KMS-11 (cell line): ENCODE measurements around the gene RERE.

Experiments used
- H2AFZ ChIP-seq: fragments of 200-600 bp; sonication (generic); 2 replicates; pipeline ENCODE4 v1.6.1; 2016; ENCODE audit warnings: antibody characterized with exemption, mixed run types, low read depth
- H3K27ac ChIP-seq: fragments of 200-600 bp; sonication (generic); 2 replicates; pipeline ENCODE4 v1.6.1; 2016; ENCODE audit warnings: mild to moderate bottlenecking, mixed run types
- H3K27me3 ChIP-seq: fragments of 200-600 bp; sonication (generic); 2 replicates; pipeline ENCODE4 v1.6.1; 2017; ENCODE audit warnings: mild to moderate bottlenecking, low read depth, mixed run types, moderate library complexity; ENCODE audit not compliant: insufficient read depth
- H3K36me3 ChIP-seq: fragments of 200-600 bp; sonication (generic); 2 replicates; pipeline ENCODE4 v1.6.1; 2017; ENCODE audit warnings: mild to moderate bottlenecking, mixed run types; ENCODE audit not compliant: insufficient read depth
- H3K4me1 ChIP-seq: fragments of 200-600 bp; sonication (generic); 2 replicates; pipeline ENCODE4 v1.6.1; 2016; ENCODE audit warnings: mild to moderate bottlenecking, low read depth, mixed run types; ENCODE audit not compliant: poor library complexity, severe bottlenecking
- H3K4me2 ChIP-seq: fragments of 200-600 bp; sonication (generic); 2 replicates; pipeline ENCODE4 v1.7.0; 2016; ENCODE audit warnings: mild to moderate bottlenecking, mixed run types
- H3K4me3 ChIP-seq: fragments of 200-600 bp; sonication (generic); IDR thresholded peaks from 2 replicates; pipeline ENCODE4 v1.6.1; 2017; ENCODE audit warnings: low read depth, low read length, mixed read lengths; ENCODE audit not compliant: insufficient read depth
- H3K79me2 ChIP-seq: fragments of 200-600 bp; sonication (generic); 2 replicates; pipeline ENCODE4 v1.6.1; 2016; ENCODE audit warnings: low read depth, mixed run types; ENCODE audit not compliant: insufficient read depth
- H3K9ac ChIP-seq: fragments of 200-600 bp; sonication (generic); 2 replicates; pipeline ENCODE4 v1.6.1; 2016; ENCODE audit warnings: mild to moderate bottlenecking, mixed run types
- H4K20me1 ChIP-seq: fragments of 200-600 bp; sonication (generic); 2 replicates; pipeline ENCODE4 v1.6.1; 2016; ENCODE audit warnings: mild to moderate bottlenecking, mixed run types; ENCODE audit not compliant: insufficient read depth
- CTCF ChIP-seq: fragments of 200-600 bp; sonication (generic); conservative IDR thresholded peaks from 2 replicates; pipeline ENCODE4 v1.6.1; 2017; ENCODE audit warnings: low read depth, mild to moderate bottlenecking, antibody characterized with exemption, low read length, moderate library complexity, mixed read lengths

RERE gene

DNA sequence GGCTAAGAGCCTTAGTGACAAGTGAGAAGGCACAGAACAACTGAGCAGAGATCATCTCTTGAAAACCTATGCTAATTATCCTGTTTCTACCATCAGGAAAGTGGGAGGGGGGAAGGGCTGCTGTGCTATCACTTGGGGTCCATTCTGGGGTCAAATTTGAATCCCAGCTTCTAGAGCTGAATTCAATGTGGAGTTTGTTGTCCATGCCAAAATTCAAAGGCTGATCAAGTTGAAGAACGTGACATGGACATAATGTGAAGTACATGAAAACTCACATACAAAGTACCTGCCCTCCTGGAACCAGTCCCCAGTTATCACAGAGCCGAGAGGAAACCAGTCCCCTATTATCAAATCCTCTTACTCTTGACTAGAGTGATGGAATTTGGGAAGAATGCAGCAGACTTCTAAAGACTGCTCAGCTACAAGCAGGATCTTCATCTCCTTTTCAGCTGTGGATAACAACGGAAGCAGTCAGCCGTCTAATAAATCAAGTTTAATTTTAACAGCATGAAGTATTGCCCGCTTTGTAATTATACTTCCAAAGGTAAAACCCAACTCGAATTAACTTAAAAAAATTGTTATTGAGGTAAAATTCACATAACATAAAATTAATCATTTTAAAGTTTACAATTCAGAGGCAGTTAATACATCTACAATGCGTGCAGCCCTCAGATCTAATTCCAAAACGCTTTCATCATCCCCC is 421.2 kb downstream of the RERE start:
- no peak for TF ChIP-seq CTCF
- no peak overlapping the region for H2AFZ ChIP-seq
- no peak overlapping the region for H3K27ac ChIP-seq
- no peak overlapping the region for H3K9ac ChIP-seq
- no peaks in the 10 kb centered on the region for H3K79me2 ChIP-seq
- no peak overlapping the region for H3K4me3 ChIP-seq
- H3K4me2 ChIP-seq = peak overlapping the region; percentile 61
- H3K27me3 ChIP-seq = no peaks in the 10 kb centered on the region
- peaks cover 25% of the 10 kb centered on the region for H3K4me1 ChIP-seq
- no peaks in the 10 kb centered on the region for H3K36me3 ChIP-seq
- no peaks in the 10 kb centered on the region for H4K20me1 ChIP-seq

- H3K9ac ChIP-seq = no peak overlapping the region; the same call in 1 of the 2 replicates
- no peak overlapping the region for H3K27ac ChIP-seq
- H3K4me1 ChIP-seq = peaks cover 25% of the 10 kb centered on the region
- no peak overlapping the region for H3K4me3 ChIP-seq
- no peaks in the 10 kb centered on the region for H3K36me3 ChIP-seq
- H2AFZ ChIP-seq = no peak overlapping the region
- H3K27me3 ChIP-seq = no peaks in the 10 kb centered on the region
- no peaks in the 10 kb centered on the region for H4K20me1 ChIP-seq
- H3K79me2 ChIP-seq = no peaks in the 10 kb centered on the region
- no peak for TF ChIP-seq CTCF
- H3K4me2 ChIP-seq = peak overlapping the region; percentile 61
Observed at GRCh38 chr1:8395433-8395866, 422.0 kb downstream of the RERE start.

DNA sequence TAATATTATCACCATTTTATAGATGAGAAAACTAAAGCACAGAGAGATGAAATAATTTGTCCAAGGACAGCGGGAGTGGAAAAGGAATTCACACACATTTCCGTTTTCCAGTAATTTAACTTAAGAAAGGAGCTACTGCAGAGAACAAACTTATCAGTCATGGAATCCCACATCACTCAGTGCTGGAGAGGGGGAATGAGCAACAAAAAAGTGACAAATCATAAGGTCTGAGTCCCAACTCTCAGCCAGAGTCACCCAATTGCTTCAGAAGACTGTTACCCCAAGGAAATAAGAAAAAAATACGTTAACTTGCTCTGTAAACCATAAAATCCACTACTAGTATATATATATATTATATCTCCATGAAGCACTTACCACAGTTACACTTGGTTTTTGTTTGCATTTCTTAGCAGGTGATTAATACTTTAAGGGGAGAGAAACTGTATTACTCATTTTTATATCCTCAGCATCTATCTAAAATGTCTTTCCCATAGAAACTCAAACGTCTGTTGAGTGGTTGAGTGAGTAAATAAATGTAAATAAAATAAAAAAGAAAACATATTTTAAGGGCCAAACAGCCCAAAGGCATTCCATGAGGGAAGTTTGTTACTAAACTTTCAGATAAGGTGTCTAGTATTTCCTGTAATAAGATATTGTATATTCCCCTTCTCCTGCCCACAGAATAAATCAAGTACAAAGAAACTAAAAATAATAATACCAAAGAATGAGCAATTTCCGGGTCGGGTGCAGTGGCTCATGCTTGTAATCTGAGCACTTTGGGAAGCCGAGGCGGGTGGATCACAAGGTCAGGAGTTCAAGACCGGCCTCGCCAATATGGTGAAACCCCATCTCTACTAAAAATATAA is 422.8 kb downstream of the RERE start:
- TF ChIP-seq CTCF = no peak
- no peaks in the 10 kb centered on the region for H3K79me2 ChIP-seq

DNA sequence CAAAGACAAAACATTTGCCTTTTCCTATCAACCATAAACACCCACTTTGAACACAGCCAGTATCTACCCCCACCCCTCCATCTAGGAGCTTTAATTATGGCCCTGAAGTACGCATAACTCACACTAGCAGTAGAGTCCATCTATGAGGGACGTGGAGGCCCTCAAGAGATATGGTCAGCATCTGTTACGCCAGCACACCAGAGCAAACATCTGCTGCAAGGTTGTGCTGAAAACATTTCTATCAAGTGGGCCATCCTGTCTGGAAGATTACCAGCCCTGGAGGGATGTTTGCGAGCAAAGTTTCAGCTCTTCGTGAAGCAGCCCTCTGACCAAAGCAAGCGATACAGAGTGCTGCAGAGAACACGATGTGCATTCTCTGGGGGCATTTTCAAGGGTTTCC is 424.9 kb downstream of the RERE start:
- H3K4me1 ChIP-seq = peaks cover 23% of the 10 kb centered on the region
- H3K36me3 ChIP-seq = no peaks in the 10 kb centered on the region
- H4K20me1 ChIP-seq = no peaks in the 10 kb centered on the region
- no peak overlapping the region for H3K27ac ChIP-seq
- no peak for TF ChIP-seq CTCF
- no peak overlapping the region for H3K4me3 ChIP-seq
- no peaks in the 10 kb centered on the region for H3K79me2 ChIP-seq
- no peak overlapping the region for H2AFZ ChIP-seq
- no peak overlapping the region for H3K4me2 ChIP-seq
- H3K27me3 ChIP-seq = no peaks in the 10 kb centered on the region
- no peak overlapping the region for H3K9ac ChIP-seq

More for the DNA sequence above, 422.8 kb downstream of the RERE start:
- Histone ChIP-seq H3K9ac (no peak overlapping the region), H3K27ac (no peak overlapping the region), H4K20me1 (no peaks in the 10 kb centered on the region), H3K4me1 (peaks cover 25% of the 10 kb centered on the region), H3K27me3 (no peaks in the 10 kb centered on the region), H2AFZ (no peak overlapping the region), H3K36me3 (no peaks in the 10 kb centered on the region), H3K4me2 (peak overlapping the region; percentile 61; the same call in 1 of the 2 replicates), H3K4me3 (no peak overlapping the region)
